NCI-H146 treated with DMSO at 0.1 percent for 48 hours (cell line): ENCODE measurements around the gene PDHA1.

Experiments used
- DNase-seq: peaks from one replicate; lab custom pipeline; 2025; ENCODE audit not compliant: unreplicated experiment; lab: John Stamatoyannopoulos, UW

Gene PDHA1

DNA sequence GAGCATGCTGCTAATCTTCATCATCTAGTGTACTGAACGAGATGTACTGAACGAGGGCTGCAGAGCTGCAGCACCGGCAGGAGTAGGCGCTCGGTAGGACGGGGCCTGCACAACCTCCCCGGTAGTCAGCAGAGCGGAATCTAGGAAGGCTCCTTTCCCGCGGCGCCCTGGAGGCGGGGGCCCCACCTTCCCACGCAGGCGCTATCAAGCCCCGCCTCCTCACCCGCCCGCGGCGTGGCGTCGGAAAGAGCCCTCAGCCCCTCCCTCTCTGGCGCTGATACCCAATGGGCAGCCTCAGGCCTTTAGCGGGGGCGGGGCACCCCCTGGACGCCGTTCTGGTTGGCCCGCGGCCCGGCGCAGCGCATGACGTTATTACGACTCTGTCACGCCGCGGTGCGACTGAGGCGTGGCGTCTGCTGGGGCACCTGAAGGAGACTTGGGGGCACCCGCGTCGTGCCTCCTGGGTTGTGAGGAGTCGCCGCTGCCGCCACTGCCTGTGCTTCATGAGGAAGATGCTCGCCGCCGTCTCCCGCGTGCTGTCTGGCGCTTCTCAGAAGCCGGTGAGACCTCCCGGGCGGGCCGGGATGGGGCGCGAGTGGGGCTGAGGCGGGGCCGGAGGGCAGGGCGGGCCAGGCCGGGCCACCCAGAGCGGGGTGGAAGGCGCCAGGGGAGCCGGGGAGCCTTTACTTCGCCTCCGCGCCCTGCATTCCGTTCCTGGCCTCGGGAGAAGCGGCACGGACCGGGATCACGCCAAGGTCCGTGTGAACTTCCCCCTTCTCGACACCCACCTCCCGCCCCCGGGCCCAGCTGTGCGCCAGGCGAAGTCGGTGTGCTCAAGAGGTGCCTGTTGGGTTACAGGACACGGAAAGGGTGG lies at the start of gene PDHA1:
Gene PDHA1, plus strand, starts transcription at position 393 of the 874 bp plus-strand sequence. Its CDS starts 111 bp downstream, at position 504.
- DNase-seq = peak; percentile 89

DNA sequence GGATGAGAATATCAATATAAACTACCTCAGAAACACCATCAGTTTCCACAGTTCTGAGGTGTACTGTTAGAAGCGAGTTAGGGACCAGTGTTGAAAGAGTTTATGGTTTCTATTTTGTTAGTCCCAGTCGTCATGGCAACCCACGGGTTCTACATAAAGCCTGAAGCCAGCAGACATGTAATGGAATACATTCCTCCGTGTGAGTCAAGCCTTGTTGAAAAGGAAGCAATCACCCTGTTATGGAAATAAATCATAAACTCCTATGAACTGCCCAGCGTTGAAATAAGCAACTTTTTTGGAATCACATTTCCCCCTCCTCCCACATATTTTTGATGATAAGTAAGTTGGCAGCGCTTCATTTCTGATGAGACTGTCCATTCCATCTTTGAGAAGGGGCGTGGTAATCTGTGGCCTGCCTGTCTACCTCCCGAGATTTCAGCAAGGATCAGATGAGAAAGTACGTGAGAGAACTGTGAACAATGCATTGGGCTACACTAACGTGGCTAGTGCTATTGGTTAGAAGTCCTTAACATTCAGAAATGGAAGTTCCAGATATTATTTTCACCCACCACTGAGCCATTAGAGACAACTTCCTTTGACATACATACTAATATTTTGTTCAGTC lies 40.4 kb upstream of the PDHA1 start:
- no peak for DNase-seq

DNA sequence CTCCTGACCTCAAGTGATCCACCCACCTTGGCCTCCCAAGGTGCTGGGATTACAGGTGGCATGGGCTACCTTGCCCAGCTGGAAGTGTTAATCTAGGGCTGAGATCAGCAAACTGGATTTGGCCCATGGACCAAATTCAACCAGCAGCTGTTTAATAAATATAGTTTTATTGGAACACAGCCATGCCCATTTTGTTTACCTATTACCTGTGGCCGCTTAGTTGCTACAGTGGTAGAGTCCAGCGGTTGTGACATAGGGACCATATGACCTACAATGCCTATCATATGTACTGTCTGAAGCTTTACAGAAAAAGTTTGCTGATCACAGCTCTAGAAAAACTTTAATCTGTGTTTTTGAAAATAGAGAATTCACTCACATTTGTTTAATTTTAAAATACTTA lies 17.2 kb upstream of the PDHA1 start:
- DNase-seq = no peak

DNA sequence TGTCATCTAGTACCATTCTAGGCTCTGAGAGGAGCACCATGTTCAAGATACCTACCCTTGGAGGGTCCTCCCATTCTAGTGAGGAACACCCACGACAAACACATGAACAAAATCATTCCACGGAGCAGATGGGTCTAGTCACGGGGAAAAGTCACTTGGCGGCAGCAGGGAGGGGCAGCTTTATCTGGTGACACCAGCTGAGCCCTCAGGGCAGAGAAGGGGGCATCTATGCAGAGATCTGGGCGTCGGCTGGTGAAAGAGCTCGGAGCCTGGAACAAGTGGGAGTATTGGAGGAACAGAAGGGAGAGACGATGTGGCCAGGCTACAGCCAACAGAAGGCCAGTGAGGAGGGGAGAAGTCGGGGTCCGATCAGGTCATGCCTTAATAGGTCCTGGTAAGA lies 11.9 kb upstream of the PDHA1 start:
- DNase-seq = no peak

DNA sequence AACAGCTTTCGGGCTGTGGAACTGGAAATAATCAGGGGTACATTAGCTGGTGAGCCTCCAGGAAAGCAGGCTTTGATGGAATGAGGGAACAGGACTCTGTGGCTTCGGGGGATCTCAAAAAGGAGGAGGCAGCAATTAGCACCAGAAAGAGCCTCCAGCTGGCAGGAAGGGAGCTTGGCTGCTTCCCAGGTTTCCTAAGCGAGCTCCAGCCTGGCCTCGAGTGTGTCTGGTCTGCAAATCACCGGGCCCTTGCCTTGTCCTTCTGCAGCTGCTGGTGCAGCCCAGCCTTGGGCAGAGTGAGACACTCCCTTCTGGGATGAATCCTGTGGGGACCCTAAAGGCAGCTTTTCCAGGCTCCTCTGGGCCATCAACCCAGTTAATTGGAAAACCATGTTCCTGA lies 10.7 kb upstream of the PDHA1 start:
- no peak for DNase-seq

DNA sequence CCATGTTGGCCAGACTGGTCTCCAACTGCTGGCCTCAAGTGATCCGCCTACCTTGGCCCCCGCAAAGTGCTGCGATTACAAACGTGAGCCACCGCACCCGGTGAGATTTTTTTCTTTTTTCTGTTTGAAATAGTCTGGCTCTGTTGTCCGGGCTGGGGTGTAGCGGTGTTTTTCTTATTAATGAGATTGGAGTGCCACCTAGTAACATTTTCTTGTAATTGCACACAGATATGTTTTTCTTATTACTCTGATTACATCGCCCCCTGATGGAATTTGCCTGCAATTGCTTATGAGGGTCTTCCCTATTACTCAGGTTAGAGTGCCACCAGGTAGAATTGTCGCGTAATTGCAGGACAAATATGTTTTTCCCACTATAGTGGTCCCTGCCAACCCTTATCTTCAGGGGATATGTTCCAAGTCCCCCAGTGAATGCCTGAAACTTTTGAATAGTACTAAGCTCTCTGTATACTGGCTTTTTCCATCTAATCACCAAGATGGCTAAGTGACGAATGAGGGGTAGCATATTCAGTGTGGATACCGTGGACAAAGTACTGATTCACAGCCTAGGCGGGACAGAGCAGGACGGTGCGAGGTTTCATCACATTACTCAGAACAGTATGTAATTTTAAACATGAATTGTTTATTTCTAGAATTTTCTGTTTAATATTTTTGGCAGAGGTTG lies 8.6 kb upstream of the PDHA1 start:
- DNase-seq = peak; percentile 26

DNA sequence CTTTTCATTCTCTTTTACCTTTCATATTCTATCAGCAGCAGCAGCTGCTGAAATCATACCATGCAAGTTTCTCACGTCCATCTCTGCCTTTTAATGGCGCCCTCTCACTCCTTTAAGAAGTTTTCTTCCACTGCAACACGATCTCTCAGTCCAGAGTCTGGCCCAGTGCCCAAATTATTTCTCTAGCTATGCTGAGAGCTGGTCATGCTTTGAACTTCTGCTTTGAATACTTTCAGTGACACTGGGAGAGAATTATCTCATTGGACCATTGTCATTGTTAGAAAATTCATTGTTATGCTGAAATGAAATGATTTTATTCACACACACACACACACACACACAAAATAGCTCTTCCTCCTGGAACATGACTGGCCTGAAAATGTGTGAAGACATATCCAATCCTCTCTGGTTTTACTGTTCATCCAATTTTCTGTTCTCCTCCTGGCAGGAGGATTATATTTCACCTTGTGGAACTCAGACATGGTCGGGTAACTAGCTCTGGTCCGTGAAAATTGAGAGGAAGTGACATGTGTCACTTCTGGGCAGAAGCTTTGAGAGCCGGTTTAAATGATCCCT lies 1.3 kb upstream of the PDHA1 start:
- DNase-seq = no peak

DNA sequence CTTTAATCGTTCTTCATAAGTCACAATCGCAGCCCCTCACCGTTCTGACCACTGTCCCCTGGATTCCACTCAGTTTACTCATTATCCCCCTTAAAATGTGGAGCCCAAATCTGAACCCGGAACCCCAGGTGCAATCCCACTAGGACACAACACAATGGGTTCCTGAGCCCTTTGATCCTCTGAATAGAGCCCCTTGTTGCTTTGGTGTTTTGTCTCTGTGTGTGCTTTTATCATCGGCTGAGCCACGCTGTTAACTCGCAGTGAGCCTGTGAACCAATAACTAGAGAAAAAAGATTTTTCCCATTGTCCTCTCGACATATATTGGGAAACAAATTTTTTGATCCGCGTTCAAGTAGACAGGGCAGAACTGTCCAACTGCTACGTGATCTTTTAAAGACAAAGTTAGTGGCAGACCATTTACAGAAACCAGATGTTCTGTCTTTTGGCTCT lies 617 bp upstream of the PDHA1 start:
- DNase-seq = no peak

DNA sequence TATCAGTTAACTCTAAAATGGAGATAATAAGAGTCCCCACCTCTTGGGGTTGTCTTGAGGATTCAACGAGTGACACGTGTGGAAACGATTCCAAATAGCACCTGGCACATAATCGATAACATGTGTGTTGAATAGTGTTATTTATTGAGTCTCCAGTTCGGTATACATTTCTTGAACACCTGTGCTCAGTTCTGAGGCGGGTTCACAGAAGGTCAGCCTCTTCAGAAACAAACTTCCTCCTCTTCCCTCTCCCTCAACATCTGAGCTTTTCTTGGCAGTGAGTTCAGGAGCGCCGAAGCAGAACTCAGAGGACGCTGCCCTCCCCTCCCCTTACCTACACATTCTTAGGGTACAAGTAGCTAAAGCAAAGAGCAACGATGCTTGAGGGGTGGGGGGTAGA lies 934 bp downstream of the PDHA1 start:
- DNase-seq = no peak

DNA sequence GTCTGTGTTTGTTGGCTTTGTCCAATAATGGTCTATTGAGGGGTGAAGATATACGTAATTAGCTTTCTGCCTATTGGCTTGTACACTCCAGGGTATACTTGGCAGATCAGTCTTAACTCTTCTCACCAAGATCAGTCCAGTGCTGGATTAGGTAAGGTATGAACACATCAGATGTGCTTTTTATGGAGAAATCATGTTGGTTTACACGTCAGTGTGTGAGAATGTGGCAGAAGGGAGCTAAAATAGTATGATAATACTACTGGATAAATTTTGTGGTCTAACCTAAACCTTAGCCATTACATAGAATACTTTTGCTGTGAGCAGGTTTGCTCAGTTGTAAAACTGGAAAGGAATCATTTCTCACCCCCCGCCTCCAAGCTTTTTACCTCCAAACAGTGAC lies 4.2 kb downstream of the PDHA1 start:
- DNase-seq = no peak

DNA sequence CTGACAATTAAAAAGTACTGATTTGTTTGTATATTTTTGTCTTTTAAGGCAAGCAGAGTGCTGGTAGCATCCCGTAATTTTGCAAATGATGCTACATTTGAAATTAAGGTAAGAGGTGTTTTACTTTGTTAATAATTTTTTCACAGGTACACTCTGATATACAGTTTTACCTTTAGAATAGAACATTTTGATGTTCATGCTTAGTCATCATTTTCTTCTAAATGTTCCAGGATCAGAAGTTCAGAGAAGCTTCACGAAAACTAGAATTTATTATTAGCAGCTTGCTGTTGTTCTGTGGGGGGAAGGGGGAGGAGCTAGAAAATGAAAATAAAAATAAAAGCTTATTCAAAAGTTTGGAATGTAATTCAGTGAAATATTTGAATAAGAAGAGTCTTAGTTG lies 5.5 kb downstream of the PDHA1 start:
- no peak for DNase-seq

DNA sequence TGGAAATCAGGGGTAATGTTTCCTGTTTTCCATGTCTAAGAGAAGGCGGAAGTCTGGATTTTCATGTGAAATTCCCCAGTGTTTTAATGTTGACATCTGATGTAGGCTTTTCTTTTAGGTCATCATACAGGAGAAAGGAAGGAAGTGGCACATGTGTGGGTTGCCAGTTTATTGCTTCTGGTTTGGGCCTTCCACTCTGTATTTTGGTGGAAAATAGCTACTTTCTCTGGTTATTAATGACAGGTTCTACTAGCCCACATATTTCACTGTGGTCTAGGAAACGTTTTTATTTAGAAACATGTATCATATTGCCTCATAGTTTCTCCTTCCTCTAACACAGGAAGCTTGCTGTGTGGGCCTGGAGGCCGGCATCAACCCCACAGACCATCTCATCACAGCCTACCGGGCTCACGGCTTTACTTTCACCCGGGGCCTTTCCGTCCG lies 7.2 kb downstream of the PDHA1 start:
- no peak for DNase-seq

DNA sequence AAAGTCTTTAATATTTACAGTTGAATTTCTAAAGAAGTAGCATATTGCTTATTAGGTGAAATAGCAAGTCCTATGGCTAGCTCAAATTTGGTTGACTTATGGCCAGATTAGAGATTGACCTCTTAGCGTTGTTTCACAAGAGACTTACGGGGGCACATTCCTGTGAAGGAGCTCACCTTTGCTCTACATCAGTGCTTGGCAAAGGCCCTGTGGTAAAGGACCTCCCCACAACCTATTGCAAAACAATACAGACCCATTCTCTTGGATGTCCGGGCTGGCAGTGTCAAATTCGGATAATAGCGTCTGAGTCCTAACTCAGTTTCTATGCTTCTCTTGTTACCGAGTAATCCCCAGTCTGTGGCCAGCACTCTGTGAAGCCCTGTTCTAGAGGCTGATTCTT lies 10.9 kb downstream of the PDHA1 start:
- DNase-seq = no peak

DNA sequence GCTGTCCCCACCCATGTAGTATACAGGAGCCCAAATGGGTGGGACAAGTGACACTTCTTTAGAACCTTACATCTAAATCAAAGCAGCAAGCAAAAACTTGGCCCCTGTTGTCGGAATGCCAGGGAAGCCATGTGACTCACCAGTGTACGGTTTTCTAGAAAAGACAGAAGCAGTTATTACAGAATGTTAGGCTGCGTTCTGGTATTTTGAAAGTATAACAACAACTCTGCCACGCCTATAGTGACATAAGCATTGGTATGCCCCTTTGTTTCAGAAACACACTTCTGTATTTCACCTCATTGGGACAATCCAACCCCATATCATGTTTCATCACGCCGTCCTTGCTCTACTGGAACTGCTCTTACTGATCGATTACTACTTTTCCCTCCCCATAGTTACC lies 14.8 kb downstream of the PDHA1 start:
- no peak for DNase-seq

DNA sequence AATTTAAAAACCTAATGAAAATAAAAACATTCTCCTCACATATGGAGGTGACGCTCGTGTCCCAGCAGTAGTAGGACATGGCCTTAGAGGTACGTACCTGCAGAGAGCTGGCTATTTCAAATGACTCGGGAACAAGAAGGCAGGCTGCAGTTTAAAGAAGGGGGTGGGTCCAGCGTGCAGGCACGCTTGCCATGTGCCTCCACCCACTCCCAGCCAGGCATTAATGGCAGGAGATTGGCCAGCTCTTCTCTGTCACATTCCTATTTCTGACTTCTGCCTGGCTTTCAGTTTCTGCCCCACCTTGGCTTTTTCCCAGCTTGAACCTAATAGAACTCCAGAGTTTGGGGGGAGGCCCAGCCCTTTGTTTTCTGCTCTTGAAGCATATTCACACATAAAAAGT lies 17.2 kb downstream of the PDHA1 start:
- no peak for DNase-seq

DNA sequence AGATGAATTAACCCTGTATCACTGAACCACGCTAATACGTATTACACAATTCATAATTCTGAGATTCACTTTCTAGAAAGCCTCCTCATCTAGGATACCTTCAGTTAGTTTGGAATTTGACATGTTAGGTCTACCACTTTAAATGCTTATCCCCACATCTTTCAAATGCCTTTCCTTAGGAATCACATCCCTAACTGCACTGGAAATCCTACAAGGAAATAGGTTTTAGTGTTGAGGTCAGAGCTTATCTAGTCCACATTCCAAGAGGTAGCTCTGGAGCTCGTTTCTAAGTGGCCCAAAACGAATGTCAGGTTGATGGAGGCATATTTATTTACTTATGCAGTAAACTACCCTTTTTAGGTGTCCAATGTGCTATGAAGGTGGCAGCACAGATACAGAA lies 18.0 kb downstream of the PDHA1 start:
- no peak for DNase-seq

DNA sequence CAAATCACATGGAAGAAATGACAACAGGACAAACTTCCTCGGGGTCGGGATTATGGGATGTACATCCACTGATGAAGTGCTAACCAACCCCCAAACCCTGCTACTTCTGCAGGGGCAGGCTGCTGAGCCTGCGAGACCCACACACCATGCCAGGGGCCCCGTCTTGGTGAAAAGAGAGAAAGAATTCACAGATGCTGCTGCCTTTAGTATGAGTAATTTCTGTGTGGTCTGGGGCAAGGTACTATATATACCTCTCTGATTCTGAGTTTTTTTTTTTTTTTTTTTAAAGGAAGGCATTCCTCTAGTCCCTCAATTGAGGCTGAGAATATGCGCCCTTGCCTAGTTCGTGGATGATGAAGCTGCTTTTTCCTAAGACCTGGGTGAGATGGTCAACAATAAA lies 24.8 kb downstream of the PDHA1 start:
- no peak for DNase-seq

DNA sequence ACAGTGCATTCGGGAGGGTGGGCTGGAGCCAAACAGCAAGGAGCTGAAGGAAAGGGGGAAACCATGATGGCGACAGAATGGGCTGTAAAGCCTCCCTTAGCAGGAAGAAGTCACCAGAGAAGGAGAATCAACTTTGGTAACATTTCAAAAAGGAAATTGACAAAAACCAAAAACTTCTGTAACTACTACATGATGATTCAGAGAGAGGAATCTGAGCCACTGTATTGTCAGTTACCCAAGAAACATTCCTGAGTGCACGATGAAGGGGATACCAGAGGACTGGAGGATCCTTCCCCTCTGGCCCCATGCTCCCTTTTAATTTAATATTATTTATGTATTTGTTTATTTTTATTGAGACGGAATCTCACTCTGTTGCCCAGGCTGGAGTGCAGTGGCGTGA lies 26.3 kb downstream of the PDHA1 start:
- no peak for DNase-seq

DNA sequence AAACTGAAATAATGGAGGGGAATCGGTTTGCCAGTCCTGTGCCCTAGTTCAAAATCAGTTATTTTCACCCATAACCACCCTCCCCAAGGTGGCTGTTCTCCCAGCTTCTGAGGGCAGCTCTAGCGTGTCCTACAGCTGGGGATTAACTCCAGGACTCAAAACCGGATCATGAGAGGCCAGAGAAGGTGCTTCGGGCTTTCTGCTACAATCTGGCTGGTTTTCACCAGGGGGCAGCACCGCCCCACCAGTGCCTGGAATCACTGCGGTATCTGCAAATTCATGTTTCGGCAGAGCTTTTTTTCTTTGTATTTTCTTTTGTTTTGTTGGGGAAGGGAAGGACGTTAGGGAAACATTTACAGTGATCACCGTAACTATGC lies 28.4 kb downstream of the PDHA1 start:
- peak; percentile 52 for DNase-seq

DNA sequence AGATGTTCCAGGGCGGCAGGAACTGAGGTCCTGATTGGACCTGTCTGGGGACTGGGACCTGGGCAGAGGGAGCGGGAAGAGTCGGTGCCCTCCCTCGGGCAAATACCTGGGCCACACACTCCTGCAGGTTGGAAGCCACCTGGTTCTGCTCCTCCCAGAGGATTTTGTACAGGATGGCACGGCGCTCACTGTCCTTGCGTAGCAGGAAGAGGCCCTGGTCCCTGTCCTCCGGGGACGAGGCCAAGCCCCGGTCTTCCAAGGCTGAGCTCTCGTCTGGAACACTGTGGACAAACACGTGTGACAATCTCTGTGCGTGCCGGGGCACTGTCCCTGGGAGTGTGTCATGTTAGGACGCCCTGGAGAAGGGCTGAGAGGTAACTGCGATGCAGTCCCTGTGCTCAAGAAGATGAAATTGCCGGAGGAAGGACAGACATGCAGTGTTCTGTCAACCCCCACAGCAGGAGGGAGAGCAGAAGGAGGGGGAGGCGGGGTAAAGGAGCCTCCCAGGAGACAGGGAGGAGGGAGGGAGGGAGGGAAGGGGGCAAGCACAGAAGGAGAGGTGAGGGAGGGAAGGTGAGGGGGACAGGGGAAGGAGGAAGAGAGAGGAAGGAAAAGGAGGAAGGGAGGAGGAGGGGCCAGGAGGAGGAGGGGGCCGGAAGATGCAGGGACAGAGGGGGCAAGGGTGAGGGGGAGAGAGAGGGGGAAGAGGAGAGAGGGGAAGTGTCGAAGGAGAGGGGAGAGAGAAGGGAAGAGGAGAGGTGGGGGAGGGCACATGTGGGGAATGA lies 29.0 kb downstream of the PDHA1 start:
- DNase-seq = no peak

DNA sequence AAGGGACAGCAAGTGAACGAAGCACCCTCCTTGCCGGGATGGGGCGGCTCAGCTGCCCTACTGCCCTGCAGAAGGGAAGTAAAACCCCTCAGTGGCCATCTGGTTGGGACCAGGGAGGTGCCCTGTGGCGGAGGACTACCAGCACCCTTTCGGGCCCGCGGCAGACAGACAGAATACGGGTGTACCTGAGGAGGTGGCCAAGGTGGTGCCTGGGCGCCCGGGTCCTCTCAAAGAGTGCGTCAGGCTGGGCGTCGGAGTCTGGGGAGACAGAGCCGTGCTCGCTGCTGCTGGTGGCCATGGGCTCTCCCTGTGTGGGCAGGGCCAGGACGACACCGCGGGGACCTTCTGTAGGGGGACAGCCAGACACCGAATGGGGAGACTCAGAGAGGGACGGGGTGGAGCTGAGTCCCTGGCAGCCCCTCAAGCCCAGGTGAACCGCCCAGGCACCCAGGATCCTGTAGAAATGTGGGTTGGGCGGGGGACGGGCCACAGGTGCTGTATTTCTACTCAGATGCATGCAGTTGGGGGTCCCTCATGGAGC lies 29.7 kb downstream of the PDHA1 start:
- DNase-seq = no peak
